Upper lobe of left lung (tissue), 4 donors: Measurements from ENCODE around the gene LHFPL2.

ENCODE experiments used
- CTCF ChIP-seq, 6 experiments: fragments of 450-650 bp in 4 of 6; fragments of 200-600 bp in 2 of 6; sonication (generic) in 2 of 6; IDR thresholded peaks; one replicate each; pipeline ENCODE4 v1.5.1; 2016 to 2019; ENCODE audit warnings: antibody characterized with exemption in 6 of 6
- EP300 ChIP-seq, 4 donors: sonication (generic); formaldehyde crosslinking; IDR thresholded peaks; one replicate each; pipeline ENCODE4 v1.5.1; 2017; ENCODE audit warnings: antibody characterized with exemption in 4 of 4, control low read depth in 2 of 4
- POLR2AphosphoS5 ChIP-seq, 2 donors: sonication (generic); formaldehyde crosslinking; IDR thresholded peaks; one replicate each; pipeline ENCODE4 v1.5.1; 2017; ENCODE audit warnings: antibody characterized with exemption in 2 of 2

DNA sequence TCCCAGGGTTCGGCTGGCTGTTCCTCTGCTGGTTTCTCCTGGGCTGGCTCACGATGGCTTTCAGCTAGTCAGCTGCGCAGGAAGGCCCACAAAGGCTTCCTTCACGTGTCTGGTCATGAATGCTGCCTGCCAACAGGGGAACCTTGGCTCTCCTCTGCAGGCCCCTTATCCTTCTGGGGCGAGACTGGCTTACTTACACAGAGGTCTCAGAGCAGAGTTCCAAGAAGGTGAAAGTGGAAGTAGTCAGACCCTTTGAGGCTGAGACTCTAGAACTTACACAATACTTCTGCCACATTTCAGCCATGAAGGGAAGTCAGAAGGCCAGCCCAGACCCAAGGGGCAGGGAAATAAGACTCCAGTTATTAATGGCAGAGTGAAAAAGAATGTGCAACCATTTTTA is 99.5 kb downstream of the LHFPL2 start:
- no peak for TF ChIP-seq CTCF (IDR thresholded peaks at IDR 0.05)
- TF ChIP-seq POLR2AphosphoS5 (IDR thresholded peaks at IDR 0.05), result no peak
- no peak for TF ChIP-seq EP300 (IDR thresholded peaks at IDR 0.05)
